ENCODE results near the gene TMEM258. TPM values are rescaled to one million over a fixed set of nuclear protein-coding genes. Genes with fewer than 3 reads are reported as not detected.

TMEM258 gene
- polyA plus RNA-seq, 3 donors from 2014 or later: 160 to 274 (median 225) TPM

DNA sequence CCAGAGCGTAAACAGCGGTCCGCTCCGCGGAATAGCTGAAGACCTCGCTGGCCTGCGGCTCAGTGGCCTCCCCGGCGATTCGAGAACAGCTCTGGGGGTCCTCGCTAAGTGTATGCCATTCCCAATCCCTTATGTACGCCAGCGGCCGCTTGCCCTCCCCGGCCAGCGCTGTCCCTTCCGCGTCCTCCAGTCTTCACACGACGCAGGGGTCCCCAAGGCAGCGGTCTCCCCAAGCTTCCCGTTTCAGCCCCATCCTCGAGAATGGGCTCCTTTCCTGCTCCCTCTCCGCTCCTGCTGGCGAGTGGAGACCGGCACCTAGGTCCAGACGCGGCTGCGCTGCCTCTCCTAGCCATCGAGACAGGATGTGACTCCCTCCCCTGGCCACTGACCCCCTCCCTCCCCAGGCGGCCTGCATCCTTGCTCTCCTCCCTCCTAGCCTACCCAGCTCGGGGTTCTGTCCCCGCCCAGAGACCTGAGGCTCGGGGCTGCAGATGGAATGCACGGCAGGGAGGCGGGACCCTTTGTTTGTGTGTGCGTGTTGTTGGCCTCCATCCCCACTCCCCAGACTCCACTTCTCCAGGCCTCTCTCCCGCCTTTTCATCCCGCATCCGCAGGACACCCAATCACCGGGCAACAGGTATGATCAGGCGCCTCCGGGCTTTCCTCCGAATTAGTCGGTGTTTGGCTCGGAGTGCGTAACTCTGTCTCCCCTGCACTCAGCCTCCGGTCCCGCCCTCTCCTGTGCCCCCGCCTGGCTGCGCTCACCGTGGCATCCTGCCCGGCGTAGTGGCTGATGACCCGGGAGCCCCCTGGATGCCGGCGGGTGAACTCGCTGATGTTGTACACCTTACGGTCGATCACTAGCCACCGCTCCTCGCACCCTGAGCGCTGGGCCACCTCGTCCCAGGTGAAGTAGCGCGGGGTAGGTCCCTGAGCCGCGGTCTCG, 23.7 kb upstream of the TMEM258 start:
- Mint-ChIP-seq H3K27ac (peak overlapping the region; percentile 48 to 93 (median 86)), H3K36me3 (peaks cover 0 to 4% (median 0%) of the 10 kb centered on the region in 3 donors), H3K27me3 (ENCODE audit: low read depth in 3 of 3) (peaks cover 4% of the 10 kb centered on the region in 3 donors), H3K9me3 (no peaks in the 10 kb centered on the region), H3K4me3 (peak overlapping the region; percentile 89 to 96 (median 95)), H3K4me1 (peaks cover 13 to 22% of the 10 kb centered on the region in 2 donors)
- peak; percentile 49 to 60 (median 51) for DNase-seq

GRCh38 chr11:61814958-61815789, 22.8 kb upstream of the TMEM258 start:
- Mint-ChIP-seq H3K36me3 (peaks cover 0 to 4% (median 3%) of the 10 kb centered on the region in 3 donors), H3K9me3 (no peaks in the 10 kb centered on the region), H3K4me1 (peaks cover 13 to 22% of the 10 kb centered on the region in 2 donors), H3K27me3 (ENCODE audit: low read depth in 3 of 3) (peaks cover 4% of the 10 kb centered on the region in 3 donors), H3K27ac (peak overlapping the region; percentile 51 to 93 (median 86)), H3K4me3 (peak overlapping the region; percentile 89 to 96 (median 95))
- peak; percentile 46 to 54 (median 50) for DNase-seq

GRCh38 chr11:61814247-61814957, 22.0 kb upstream of the TMEM258 start:
- H3K27me3 Mint-ChIP-seq (ENCODE audit: low read depth in 3 of 3): peaks cover 4% of the 10 kb centered on the region in 3 donors
- DNase-seq: peak; percentile 23 to 31 (median 30)
- H3K4me1 Mint-ChIP-seq: peaks cover 13 to 22% of the 10 kb centered on the region in 2 donors
- no peaks in the 10 kb centered on the region for H3K9me3 Mint-ChIP-seq
- peaks cover 0 to 7% (median 4%) of the 10 kb centered on the region in 3 donors for H3K36me3 Mint-ChIP-seq
- peak overlapping the region in 5 of 6 donors; percentile 25 to 93 (median 71) for H3K27ac Mint-ChIP-seq
- H3K4me3 Mint-ChIP-seq: peak overlapping the region; percentile 89 to 96 (median 95)

- Mint-ChIP-seq H3K4me3 (peak overlapping the region in 1 of 5 donors; percentile 7), H3K9me3 (no peaks in the 10 kb centered on the region), H3K4me1 (peaks cover 13 to 22% of the 10 kb centered on the region in 2 donors), H3K27ac (peak overlapping the region in 1 of 6 donors; percentile 21), H3K27me3 (ENCODE audit: low read depth in 3 of 3) (peaks cover 4% of the 10 kb centered on the region in 3 donors), H3K36me3 (peaks cover 0 to 9% (median 4%) of the 10 kb centered on the region in 3 donors)
- no peak for DNase-seq
These were observed 20.5 kb upstream of the TMEM258 start for GRCh38 chr11:61812736-61813411.

DNA sequence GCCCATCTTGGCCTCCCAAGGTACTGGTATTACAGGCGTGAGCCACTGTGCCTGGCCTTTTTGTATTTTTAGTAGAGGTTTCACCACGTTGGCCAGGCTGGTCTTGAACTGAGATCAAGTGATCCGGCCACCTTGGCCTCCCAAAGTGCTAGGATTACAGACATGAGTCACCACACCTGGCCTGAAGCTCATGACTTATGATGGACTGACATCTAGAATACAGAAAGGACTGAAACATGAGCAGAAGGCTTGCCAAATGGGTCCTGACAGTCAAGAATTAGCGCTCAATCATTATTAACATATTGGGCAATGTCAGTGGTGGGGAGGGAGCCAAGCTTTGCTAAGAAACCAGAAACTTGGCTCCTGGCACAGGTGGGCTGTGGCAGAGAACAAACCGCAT, 19.4 kb upstream of the TMEM258 start:
- peaks cover 10 to 14% of the 10 kb centered on the region in 2 donors for H3K4me1 Mint-ChIP-seq
- DNase-seq: no peak

DNA sequence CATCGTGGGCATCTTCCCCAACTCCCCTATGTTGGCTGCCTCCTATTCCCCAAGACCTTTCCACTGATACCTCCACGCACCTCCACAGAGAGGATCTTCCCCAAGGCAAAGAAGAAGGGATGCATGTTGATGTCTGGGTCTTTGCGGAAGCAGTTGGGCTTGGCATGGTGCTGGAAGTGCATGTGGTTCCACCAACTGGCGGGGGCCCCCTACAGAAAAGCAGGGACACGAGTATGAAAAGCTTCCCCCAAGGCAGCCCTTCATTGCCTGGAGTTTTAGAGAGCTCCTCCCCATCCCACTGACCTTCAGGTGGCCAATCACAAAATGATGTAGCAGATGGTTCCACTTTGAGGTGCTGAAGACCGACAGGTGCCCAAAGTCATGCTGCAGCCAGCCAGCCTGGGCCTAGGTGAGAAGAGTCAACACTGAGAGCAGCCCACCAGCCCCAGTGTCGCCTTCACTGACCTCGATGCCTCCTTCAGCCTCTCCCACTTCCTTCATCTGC, 18.3 kb upstream of the TMEM258 start:
- H3K36me3 Mint-ChIP-seq: peaks cover 0 to 9% (median 4%) of the 10 kb centered on the region in 3 donors
- H3K9me3 Mint-ChIP-seq: no peaks in the 10 kb centered on the region
- H3K27ac Mint-ChIP-seq: no peak overlapping the region
- peaks cover 7 to 8% of the 10 kb centered on the region in 2 donors for H3K4me1 Mint-ChIP-seq
- no peak for DNase-seq
- peaks cover 2% of the 10 kb centered on the region in 3 donors for H3K27me3 Mint-ChIP-seq (ENCODE audit: low read depth in 3 of 3)
- H3K4me3 Mint-ChIP-seq: no peak overlapping the region

More for the DNA sequence above, 19.4 kb upstream of the TMEM258 start:
- H3K9me3 Mint-ChIP-seq: no peaks in the 10 kb centered on the region
- H3K27me3 Mint-ChIP-seq (ENCODE audit: low read depth in 3 of 3): peaks cover 3 to 4% (median 4%) of the 10 kb centered on the region in 3 donors
- peak overlapping the region in 1 of 6 donors; percentile 22 for H3K27ac Mint-ChIP-seq
- H3K36me3 Mint-ChIP-seq: peaks cover 0 to 9% (median 4%) of the 10 kb centered on the region in 3 donors
- H3K4me3 Mint-ChIP-seq: no peak overlapping the region

DNA sequence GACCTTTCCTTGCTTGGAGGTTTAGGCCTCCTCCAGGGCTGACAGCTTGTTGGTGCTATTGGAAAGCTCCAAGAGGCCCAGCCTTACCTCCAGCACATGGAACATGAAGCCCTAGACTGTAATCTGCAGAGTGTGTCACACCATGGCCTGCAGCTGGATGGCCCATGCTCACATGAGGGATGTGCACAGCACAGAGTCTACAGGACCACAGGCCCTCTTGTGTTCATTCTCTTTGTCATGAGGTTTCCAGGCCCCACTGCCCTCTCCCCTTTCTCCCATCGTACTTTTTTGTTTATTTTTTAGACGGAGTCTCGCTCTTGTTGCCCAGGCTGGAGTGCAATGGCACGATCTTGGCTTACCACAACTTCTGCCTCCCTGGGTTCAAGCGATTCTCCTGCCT, 14.4 kb upstream of the TMEM258 start:
- no peak for DNase-seq
- Mint-ChIP-seq H3K9me3 (no peaks in the 10 kb centered on the region), H3K27me3 (ENCODE audit: low read depth in 3 of 3) (peaks cover 0 to 1% (median 0%) of the 10 kb centered on the region in 3 donors), H3K27ac (no peak overlapping the region), H3K4me1 (no peaks in the 10 kb centered on the region), H3K36me3 (peaks cover under 1 to 14% (median 7%) of the 10 kb centered on the region in 3 donors), H3K4me3 (no peak overlapping the region)

- H3K27ac Mint-ChIP-seq: no peak overlapping the region
- H3K9me3 Mint-ChIP-seq: no peaks in the 10 kb centered on the region
These were observed 12.7 kb upstream of the TMEM258 start for GRCh38 chr11:61805146-61805545.

GRCh38 chr11:61803889-61804647, 11.7 kb upstream of the TMEM258 start:
- Mint-ChIP-seq H3K27ac (peak overlapping the region in 3 of 6 donors; percentile 23 to 43 (median 31)), H3K4me1 (peaks cover 0 to 3% of the 10 kb centered on the region in 2 donors), H3K27me3 (ENCODE audit: low read depth in 3 of 3) (peaks cover 0 to 1% (median 0%) of the 10 kb centered on the region in 3 donors), H3K4me3 (no peak overlapping the region), H3K36me3 (peaks cover 0 to 7% (median 7%) of the 10 kb centered on the region in 3 donors), H3K9me3 (no peaks in the 10 kb centered on the region)
- no peak for DNase-seq

More at GRCh38 chr11:61805146-61805545, 12.7 kb upstream of the TMEM258 start:
- Mint-ChIP-seq H3K36me3 (peaks cover 0 to 10% (median 7%) of the 10 kb centered on the region in 3 donors), H3K27me3 (ENCODE audit: low read depth in 3 of 3) (peaks cover 0 to 1% (median 0%) of the 10 kb centered on the region in 3 donors), H3K4me1 (peaks cover 0 to 3% of the 10 kb centered on the region in 2 donors), H3K4me3 (no peak overlapping the region)
- DNase-seq: no peak

GRCh38 chr11:61802605-61803004, 10.2 kb upstream of the TMEM258 start:
- no peak for DNase-seq
- Mint-ChIP-seq H3K4me3 (no peak overlapping the region), H3K27ac (no peak overlapping the region), H3K4me1 (peaks cover 0 to 3% of the 10 kb centered on the region in 2 donors), H3K27me3 (ENCODE audit: low read depth in 3 of 3) (peaks cover 0 to 3% (median 0%) of the 10 kb centered on the region in 3 donors), H3K36me3 (peaks cover 0 to 7% (median 4%) of the 10 kb centered on the region in 3 donors), H3K9me3 (no peaks in the 10 kb centered on the region)

- Mint-ChIP-seq H3K4me1 (peaks cover 7% of the 10 kb centered on the region in 2 donors), H3K36me3 (peaks cover 0 to 7% (median 4%) of the 10 kb centered on the region in 3 donors), H3K27me3 (ENCODE audit: low read depth in 3 of 3) (peaks cover 0 to 1% (median 0%) of the 10 kb centered on the region in 3 donors), H3K27ac (peak overlapping the region in 4 of 6 donors; percentile 12 to 78 (median 42)), H3K4me3 (no peak overlapping the region), H3K9me3 (no peaks in the 10 kb centered on the region)
- DNase-seq: no peak
These were observed 8.2 kb upstream of the TMEM258 start for GRCh38 chr11:61800331-61801281.

Data from immature natural killer cell (primary cell).